H1 (cell line): ENCODE measurements around the gene TTC24. TPM values are rescaled to one million over a fixed set of nuclear protein-coding genes. Genes with fewer than 3 reads are reported as not detected.
"Not testable (repeated sequence)": the region's sequence is repeated elsewhere in the genome, so short reads cannot be mapped to it uniquely, and the experiment has no call there.

Experiments used
- CTCF ChIA-PET: fragments of 300-600 bp; sonication (Branson Sonifier 250); formaldehyde crosslinking; loops from one replicate; lab custom pipeline; 2021; ENCODE audit not compliant: partially characterized antibody; lab: Charles Lee
- POLR2A ChIA-PET: fragments of 300-600 bp; sonication (Branson Sonifier 250); formaldehyde crosslinking; loops from one replicate; lab custom pipeline; 2021; ENCODE audit warnings: inconsistent platforms; ENCODE audit not compliant: partially characterized antibody; lab: Charles Lee
- DNase-seq, 2 experiments: peaks; one replicate each; pipeline versions ENCODE4 v3.0.0 to v3.0.0-alpha.2; 2010 to 2022; ENCODE audit warnings: low spot score in 2 of 2, low read depth in 1 of 2, mixed read lengths in 1 of 2
- FAIRE-seq: peaks from 2 replicates; lab custom pipeline; 2011; peaks lifted over from hg19 to GRCh38; lab: Jason Lieb, UNC
- H2AFZ ChIP-seq: 2 replicates; pipeline ENCODE4 v1.8.1; 2012; ENCODE audit warnings: low read length, inconsistent platforms
- H2AK5ac ChIP-seq: 2 replicates; pipeline ENCODE4 v1.6.1; 2013; ENCODE audit warnings: low read depth, low read length
- H2BK120ac ChIP-seq: replicated peaks from 2 replicates; pipeline ENCODE3; 2013; ENCODE audit warnings: low read depth, low read length, inconsistent platforms
- H2BK12ac ChIP-seq: 2 replicates; pipeline ENCODE4 v1.6.1; 2013; ENCODE audit warnings: low read depth, low read length
- H2BK15ac ChIP-seq: 2 replicates; pipeline ENCODE4 v1.6.1; 2013; ENCODE audit warnings: low read length
- H2BK20ac ChIP-seq: 2 replicates; pipeline ENCODE4 v1.6.1; 2013; ENCODE audit warnings: low read length
- H2BK5ac ChIP-seq: 2 replicates; pipeline ENCODE4 v1.6.1; 2013; ENCODE audit warnings: low read depth, low read length
- H3K14ac ChIP-seq: 2 replicates; pipeline ENCODE4 v1.6.1; 2013; ENCODE audit warnings: inconsistent platforms; ENCODE audit not compliant: insufficient read length
- H3K18ac ChIP-seq: 2 replicates; pipeline ENCODE4 v1.6.1; 2013; ENCODE audit warnings: low read length; ENCODE audit errors: extremely low read depth
- H3K23ac ChIP-seq: 2 replicates; pipeline ENCODE4 v1.6.1; 2013; ENCODE audit warnings: inconsistent platforms; ENCODE audit not compliant: insufficient read length
- H3K23me2 ChIP-seq: 2 replicates; pipeline ENCODE4 v1.6.1; 2013; ENCODE audit warnings: low read depth, low read length
- H3K27ac ChIP-seq: 2 replicates; pipeline ENCODE4 v1.6.1; 2011; ENCODE audit warnings: low read depth, low read length, inconsistent platforms
- H3K27me3 ChIP-seq, 4 experiments: replicated peaks in 1 of 4; 1 replicate in 1 of 4; 2 replicates in 3 of 4; pipeline versions ENCODE4 v1.6.1 to v1.8.1; 2011 to 2013; ENCODE audit warnings: low read length in 3 of 4, mild to moderate bottlenecking in 3 of 4, inconsistent platforms in 2 of 4, mixed read lengths in 2 of 4, moderate library complexity in 1 of 4; ENCODE audit not compliant: control insufficient read depth in 3 of 4, insufficient read depth in 3 of 4; ENCODE audit errors: extremely low read depth in 1 of 4
- H3K36me3 ChIP-seq, 4 experiments: 2 replicates each; pipeline versions ENCODE4 v1.6.1 to v1.8.1; 2011 to 2013; ENCODE audit warnings: mild to moderate bottlenecking in 4 of 4, low read length in 3 of 4, moderate library complexity in 2 of 4, control low read depth in 1 of 4, inconsistent platforms in 1 of 4; ENCODE audit not compliant: insufficient read depth in 4 of 4, control insufficient read depth in 2 of 4
- H3K4ac ChIP-seq: replicated peaks from 2 replicates; pipeline ENCODE3; 2013; ENCODE audit warnings: low read length, low read depth, mixed read lengths, inconsistent platforms; ENCODE audit not compliant: insufficient read length
- H3K4me1 ChIP-seq, 4 experiments: replicated peaks in 1 of 4; 1 replicate in 1 of 4; 2 replicates in 3 of 4; pipeline versions ENCODE4 v1.6.1 to v1.8.1; 2011 to 2013; ENCODE audit warnings: low read length in 3 of 4, inconsistent platforms in 2 of 4, mixed read lengths in 1 of 4; ENCODE audit not compliant: insufficient read depth in 4 of 4, control insufficient read depth in 3 of 4
- H3K4me2 ChIP-seq, 2 experiments: 2 replicates each; pipeline versions ENCODE4 v1.6.1 to v1.8.1; 2011 to 2013; ENCODE audit warnings: low read depth in 2 of 2, low read length in 2 of 2, control low read depth in 1 of 2, inconsistent platforms in 1 of 2, mild to moderate bottlenecking in 1 of 2; ENCODE audit not compliant: insufficient read depth in 1 of 2
- H3K4me3 ChIP-seq, 4 experiments: fragments of 200-600, 300-600 bp in 1 of 4; sonication (generic), shearing (Covaris generic), sonication (Bioruptor Twin) in 1 of 4; 2 replicates each; pipeline versions ENCODE4 v1.5.1 to v1.8.1; 2011 to 2016; ENCODE audit warnings: low read length in 4 of 4, low read depth in 3 of 4, control low read depth in 2 of 4, inconsistent platforms in 2 of 4, mild to moderate bottlenecking in 2 of 4, mixed read lengths in 1 of 4, moderate library complexity in 1 of 4; ENCODE audit not compliant: insufficient read depth in 2 of 4; ENCODE audit errors: extremely low read depth in 1 of 4
- H3K56ac ChIP-seq: replicated peaks from 2 replicates; pipeline ENCODE3; 2013; ENCODE audit warnings: low read depth, mild to moderate bottlenecking, mixed read lengths, low read length, inconsistent platforms; ENCODE audit not compliant: insufficient read length
- H3K79me1 ChIP-seq: 2 replicates; pipeline ENCODE4 v1.6.1; 2013; ENCODE audit warnings: low read depth, low read length, control low read depth
- H3K79me2 ChIP-seq, 2 experiments: 2 replicates each; pipeline versions ENCODE4 v1.6.1 to v1.8.1; 2012 to 2013; ENCODE audit warnings: low read length in 2 of 2, mild to moderate bottlenecking in 2 of 2, inconsistent platforms in 1 of 2; ENCODE audit not compliant: insufficient read depth in 2 of 2, control insufficient read depth in 1 of 2
- H3K9ac ChIP-seq, 4 experiments: replicated peaks in 1 of 4; 1 replicate in 1 of 4; 2 replicates in 3 of 4; pipeline versions ENCODE4 v1.6.1 to v1.8.1; 2011 to 2013; ENCODE audit warnings: low read depth in 3 of 4, low read length in 3 of 4, control low read depth in 2 of 4, mild to moderate bottlenecking in 2 of 4, moderate library complexity in 2 of 4, inconsistent platforms in 1 of 4; ENCODE audit errors: extremely low read depth in 1 of 4
- H3K9me3 ChIP-seq, 2 experiments: 2 replicates each; pipeline versions ENCODE4 v1.6.1 to v1.8.1; 2012 to 2013; ENCODE audit warnings: mild to moderate bottlenecking in 2 of 2, moderate library complexity in 2 of 2, control low read depth in 1 of 2, inconsistent platforms in 1 of 2, low read depth in 1 of 2, low read length in 1 of 2, mixed read lengths in 1 of 2; ENCODE audit not compliant: insufficient read depth in 2 of 2
- H4K20me1 ChIP-seq, 2 experiments: replicated peaks in 1 of 2; 2 replicates each; pipeline versions ENCODE3 to v1.8.1; 2011 to 2013; ENCODE audit warnings: inconsistent platforms in 2 of 2, low read length in 2 of 2, mild to moderate bottlenecking in 1 of 2; ENCODE audit not compliant: insufficient read depth in 2 of 2, control insufficient read depth in 1 of 2
- H4K5ac ChIP-seq: 2 replicates; pipeline ENCODE4 v1.6.1; 2013; ENCODE audit warnings: low read length, low read depth, mixed read lengths, inconsistent platforms; ENCODE audit not compliant: insufficient read length
- H4K8ac ChIP-seq: 2 replicates; pipeline ENCODE4 v1.8.0; 2013; ENCODE audit warnings: mild to moderate bottlenecking, moderate library complexity, low read length, inconsistent platforms; ENCODE audit not compliant: insufficient read depth; ENCODE audit errors: extremely low read depth
- H4K91ac ChIP-seq: replicated peaks from 2 replicates; pipeline ENCODE3; 2013; ENCODE audit warnings: low read length, mixed read lengths, inconsistent platforms; ENCODE audit not compliant: insufficient read length
- SIRT6 ChIP-seq: IDR thresholded peaks from one replicate; pipeline ENCODE4 v1.7.1; 2012; ENCODE audit warnings: low read length, inconsistent platforms
- SP1 ChIP-seq: IDR thresholded peaks from 2 replicates; pipeline ENCODE4 v1.6.1; 2011; ENCODE audit warnings: low read depth, low read length
- SRF ChIP-seq: IDR thresholded peaks from 2 replicates; pipeline ENCODE4 v1.6.1; 2011; ENCODE audit warnings: mild to moderate bottlenecking, low read depth, low read length, moderate library complexity
- ZNF274 ChIP-seq: IDR thresholded peaks from 2 replicates; pipeline ENCODE4 v1.7.0; 2012; ENCODE audit warnings: low read length, borderline replicate concordance; ENCODE audit errors: extremely low read depth
- WGBS, 2 experiments: shearing (Covaris generic) in 1 of 2; methylation state at CpG; one replicate each; pipeline versions ENCODE4 v1.1.6 to v1.1.7; 2013 to 2015; ENCODE audit warnings: low lambda C conversion rate in 2 of 2, mixed read lengths in 2 of 2, inconsistent platforms in 1 of 2, low coverage in 1 of 2, missing lambda C conversion rate in 1 of 2; ENCODE audit not compliant: insufficient replicate concordance in 2 of 2, insufficient coverage in 1 of 2, insufficient read length in 1 of 2; ENCODE audit errors: extremely low coverage in 1 of 2, missing lambda C conversion rate in 1 of 2; 5-methylcytosine and 5-hydroxymethylcytosine counted together
- polyA plus RNA-seq, 7 experiments: library from polyadenylated mRNA; depleted of rRNA in 3 of 7; stranded (reverse) in 5 of 7; unstranded in 2 of 7; fragments of >200 nt in 5 of 7; fragments of 200-250 nt in 2 of 7; gene quantifications; 1 replicate in 5 of 7; 2 replicates in 1 of 7; 4 replicates in 1 of 7; pipeline versions ENCODE4 v1.2.1 to v1.2.3, GENCODE V29; 2011 to 2013; ENCODE audit warnings: missing spikeins in 2 of 7, mixed read lengths in 2 of 7
- total RNA-seq: library from RNA; stranded (reverse); fragmentation: NEBNext Ultra II Directional; extraction: Animal tissue kit (Norgen Biotek cat#: 25700); gene quantifications from 2 replicates; pipeline ENCODE4 v1.2.1, GENCODE V29; 2021
- TF ChIP-seq, protein P1 (sequence below), 3 experiments: IDR thresholded peaks; 1 replicate in 2 of 3; 2 replicates in 1 of 3; pipeline versions ENCODE4 v1.5.1 to v1.6.1; 2011; ENCODE audit warnings: low read length in 3 of 3, mild to moderate bottlenecking in 3 of 3, inconsistent platforms in 2 of 3, low read depth in 1 of 3, moderate library complexity in 1 of 3; ENCODE audit not compliant: insufficient read depth in 1 of 3; ENCODE audit errors: control extremely low read depth in 1 of 3
- TF ChIP-seq, protein P2 (sequence below): IDR thresholded peaks from 2 replicates; pipeline ENCODE4 v1.6.1; 2011; ENCODE audit warnings: low read length, improper control_type of control experiment

The TTC24 gene
- total and polyA plus RNA-seq, 2 of the 8 experiments (the other 6 are each of a cell fraction or from before 2014, with no cell fraction given): 0.08 TPM; not detected in 1

- TF ChIP-seq, protein P1, sequence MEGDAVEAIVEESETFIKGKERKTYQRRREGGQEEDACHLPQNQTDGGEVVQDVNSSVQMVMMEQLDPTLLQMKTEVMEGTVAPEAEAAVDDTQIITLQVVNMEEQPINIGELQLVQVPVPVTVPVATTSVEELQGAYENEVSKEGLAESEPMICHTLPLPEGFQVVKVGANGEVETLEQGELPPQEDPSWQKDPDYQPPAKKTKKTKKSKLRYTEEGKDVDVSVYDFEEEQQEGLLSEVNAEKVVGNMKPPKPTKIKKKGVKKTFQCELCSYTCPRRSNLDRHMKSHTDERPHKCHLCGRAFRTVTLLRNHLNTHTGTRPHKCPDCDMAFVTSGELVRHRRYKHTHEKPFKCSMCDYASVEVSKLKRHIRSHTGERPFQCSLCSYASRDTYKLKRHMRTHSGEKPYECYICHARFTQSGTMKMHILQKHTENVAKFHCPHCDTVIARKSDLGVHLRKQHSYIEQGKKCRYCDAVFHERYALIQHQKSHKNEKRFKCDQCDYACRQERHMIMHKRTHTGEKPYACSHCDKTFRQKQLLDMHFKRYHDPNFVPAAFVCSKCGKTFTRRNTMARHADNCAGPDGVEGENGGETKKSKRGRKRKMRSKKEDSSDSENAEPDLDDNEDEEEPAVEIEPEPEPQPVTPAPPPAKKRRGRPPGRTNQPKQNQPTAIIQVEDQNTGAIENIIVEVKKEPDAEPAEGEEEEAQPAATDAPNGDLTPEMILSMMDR (IDR thresholded peaks at IDR 0.05; ENCODE audit: control extremely low read depth in 1 of 3, insufficient read depth in 1 of 3, low read depth in 1 of 3, low read length in 3 of 3): no peak
- no peak for TF ChIP-seq SP1
- TF ChIP-seq, protein P2, sequence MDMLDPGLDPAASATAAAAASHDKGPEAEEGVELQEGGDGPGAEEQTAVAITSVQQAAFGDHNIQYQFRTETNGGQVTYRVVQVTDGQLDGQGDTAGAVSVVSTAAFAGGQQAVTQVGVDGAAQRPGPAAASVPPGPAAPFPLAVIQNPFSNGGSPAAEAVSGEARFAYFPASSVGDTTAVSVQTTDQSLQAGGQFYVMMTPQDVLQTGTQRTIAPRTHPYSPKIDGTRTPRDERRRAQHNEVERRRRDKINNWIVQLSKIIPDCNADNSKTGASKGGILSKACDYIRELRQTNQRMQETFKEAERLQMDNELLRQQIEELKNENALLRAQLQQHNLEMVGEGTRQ: no peak
- no peak for TF ChIP-seq ZNF274
- no peak for TF ChIP-seq SIRT6
- TF ChIP-seq SRF: no peak
Measured at GRCh38 chr1:156629823-156630449, 50.4 kb downstream of the TTC24 start (continued).

DNA sequence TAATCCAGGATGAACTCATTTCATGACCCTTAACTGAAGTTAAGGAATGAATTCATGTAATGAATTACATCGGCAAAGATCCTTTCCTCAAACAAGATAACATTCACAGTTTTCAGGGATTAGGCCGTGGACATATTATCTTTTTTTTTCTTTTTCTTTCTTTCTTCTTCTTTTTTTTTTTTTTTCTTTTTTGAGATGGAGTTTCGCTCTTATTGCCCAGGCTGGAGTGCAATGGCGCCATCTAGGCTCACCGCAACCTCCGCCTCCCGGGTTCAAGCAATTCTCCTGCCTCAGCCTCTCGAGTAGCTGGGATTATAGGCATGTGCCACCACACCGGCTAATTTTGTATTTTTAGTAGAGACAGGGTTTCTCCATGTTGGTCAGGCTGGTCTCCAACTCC, 51.6 kb downstream of the TTC24 start:
- not testable (repeated sequence) for H4K20me1 ChIP-seq, H3K9me3 ChIP-seq, H4K91ac ChIP-seq, H2AFZ ChIP-seq, H3K27ac ChIP-seq, H2BK120ac ChIP-seq, H3K56ac ChIP-seq, H2BK20ac ChIP-seq, H3K23ac ChIP-seq, H3K36me3 ChIP-seq, H4K5ac ChIP-seq, H4K8ac ChIP-seq, H2BK5ac ChIP-seq, H3K4me2 ChIP-seq, H3K79me1 ChIP-seq, H3K4ac ChIP-seq, H2BK12ac ChIP-seq, H3K23me2 ChIP-seq, H3K79me2 ChIP-seq, H3K4me1 ChIP-seq, H3K27me3 ChIP-seq, H3K14ac ChIP-seq, H3K9ac ChIP-seq, H3K18ac ChIP-seq, H3K4me3 ChIP-seq, H2AK5ac ChIP-seq, FAIRE-seq, DNase-seq
- H2BK15ac ChIP-seq: 0 out of 2 replicates have a peak overlapping the region, but pooled peaks have one; percentile 2
- CTCF ChIA-PET: interaction anchor here (0.7 to 43.0 kb wide), 11 partner anchors 10 to 176 kb away, joined by 3 to 868 read pairs (median 4); partner anchors contain the start of genes BCAN, CRABP2, HAPLN2 and NES
- 88% methylated on average over 7 of the region's 9 CpGs; no CpG with 5 or more reads in 1 of the 2 experiments for WGBS, 2 experiments
- POLR2A ChIA-PET: interaction anchor here (0.6 to 1.5 kb wide), 3 partner anchors 11 to 30 kb away, joined by 3 to 4 read pairs (median 4); partner anchors contain the start of gene HAPLN2
